Adrenal gland (tissue), 5 donors: ENCODE data around the gene LTB.

Source experiments
- POLR2A ChIP-seq, 2 donors: fragments of 450-650 bp; IDR thresholded peaks; one replicate each; pipeline ENCODE4 v1.6.1; 2017; ENCODE audit warnings: antibody characterized with exemption in 2 of 2, mild to moderate bottlenecking in 2 of 2, moderate library complexity in 1 of 2
- TF ChIP-seq, protein P1 (sequence below), 6 experiments: fragments of 450-650 bp in 4 of 6; fragments of 200-600 bp in 2 of 6; sonication (generic) in 1 of 6; IDR thresholded peaks; 1 replicate in 5 of 6; 2 replicates in 1 of 6; pipeline versions ENCODE4 v1.5.1 to v1.8.0; 2016 to 2021; ENCODE audit warnings: antibody characterized with exemption in 6 of 6, mild to moderate bottlenecking in 2 of 6, moderate library complexity in 1 of 6
- donor health status: DM: no; HTN: no; CAD: no.

DNA sequence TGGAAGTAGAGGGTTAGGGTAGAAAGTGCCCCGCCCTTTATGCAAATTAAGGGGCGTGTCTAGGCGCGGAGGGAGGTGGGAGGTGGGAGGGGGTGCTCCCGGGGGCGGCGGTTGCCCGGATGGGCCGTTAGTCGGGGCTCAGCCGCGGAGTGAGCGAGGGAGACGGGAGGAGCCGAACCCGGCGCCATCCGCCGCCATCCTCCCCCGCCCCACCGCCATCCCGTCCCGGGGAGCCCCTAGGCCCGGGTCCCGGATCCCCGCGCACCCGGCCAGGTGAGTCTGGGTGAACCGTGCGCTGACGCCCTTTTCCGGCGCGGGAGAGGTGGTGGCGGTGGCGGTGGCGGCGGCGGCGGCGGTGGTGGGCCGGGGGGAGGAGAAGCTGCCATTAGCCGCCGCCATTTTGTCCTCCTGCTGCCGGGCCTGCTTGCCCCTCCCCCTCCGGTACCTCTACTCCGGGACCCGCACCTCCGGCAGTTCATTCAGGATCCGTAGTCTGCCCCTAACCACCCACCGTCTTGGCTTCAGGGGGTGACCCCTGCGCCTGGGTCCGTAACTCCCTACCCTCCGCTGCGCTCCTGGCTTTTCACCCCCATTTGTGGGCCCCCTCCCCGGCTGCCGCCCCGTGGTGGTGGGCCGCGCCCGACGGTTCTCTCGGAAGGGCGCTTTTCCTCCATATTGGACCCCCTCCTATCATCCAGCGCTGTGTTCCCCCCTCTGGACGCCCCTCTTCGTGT, 38.5 kb upstream of the LTB start, which contains the start of gene PRRC2A:
- TF ChIP-seq, protein P1, sequence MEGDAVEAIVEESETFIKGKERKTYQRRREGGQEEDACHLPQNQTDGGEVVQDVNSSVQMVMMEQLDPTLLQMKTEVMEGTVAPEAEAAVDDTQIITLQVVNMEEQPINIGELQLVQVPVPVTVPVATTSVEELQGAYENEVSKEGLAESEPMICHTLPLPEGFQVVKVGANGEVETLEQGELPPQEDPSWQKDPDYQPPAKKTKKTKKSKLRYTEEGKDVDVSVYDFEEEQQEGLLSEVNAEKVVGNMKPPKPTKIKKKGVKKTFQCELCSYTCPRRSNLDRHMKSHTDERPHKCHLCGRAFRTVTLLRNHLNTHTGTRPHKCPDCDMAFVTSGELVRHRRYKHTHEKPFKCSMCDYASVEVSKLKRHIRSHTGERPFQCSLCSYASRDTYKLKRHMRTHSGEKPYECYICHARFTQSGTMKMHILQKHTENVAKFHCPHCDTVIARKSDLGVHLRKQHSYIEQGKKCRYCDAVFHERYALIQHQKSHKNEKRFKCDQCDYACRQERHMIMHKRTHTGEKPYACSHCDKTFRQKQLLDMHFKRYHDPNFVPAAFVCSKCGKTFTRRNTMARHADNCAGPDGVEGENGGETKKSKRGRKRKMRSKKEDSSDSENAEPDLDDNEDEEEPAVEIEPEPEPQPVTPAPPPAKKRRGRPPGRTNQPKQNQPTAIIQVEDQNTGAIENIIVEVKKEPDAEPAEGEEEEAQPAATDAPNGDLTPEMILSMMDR (IDR thresholded peaks at IDR 0.05), result peak in 1 of 6 experiments; percentile 14
- peak; percentile 69 to 78 for TF ChIP-seq POLR2A (IDR thresholded peaks at IDR 0.05)
